ENCODE results near the gene TMEM247. TPM values are rescaled to one million over a fixed set of nuclear protein-coding genes. Genes with fewer than 3 reads are reported as not detected.

TMEM247 gene
- total RNA-seq, 1 donor from 2014 or later = not detected

- intact Hi-C loops (cut with micrococcal nuclease) = no loop called here
- DNase-seq = no peak
- no peaks in the 10 kb centered on the region for H3K9me3 ChIP-seq (replicated peaks)
- H3K36me3 ChIP-seq = no peaks in the 10 kb centered on the region
- H3K27me3 ChIP-seq (ENCODE audit: low read depth) = no peaks in the 10 kb centered on the region
- H3K4me3 ChIP-seq = no peak overlapping the region
- H3K4me1 ChIP-seq = peaks cover 12% of the 10 kb centered on the region
- TF ChIP-seq CTCF (IDR thresholded peaks at IDR 0.05; ENCODE audit: borderline replicate concordance) = no peak
- no peak overlapping the region for H3K27ac ChIP-seq (replicated peaks)
Measured at GRCh38 chr2:46525522-46526155, 46.3 kb downstream of the TMEM247 start.

GRCh38 chr2:46528880-46529279 is 49.5 kb downstream of the TMEM247 start:
- Histone ChIP-seq H3K27me3 (ENCODE audit: low read depth) (no peaks in the 10 kb centered on the region), H3K4me1 (no peaks in the 10 kb centered on the region), H3K9me3 (replicated peaks) (no peaks in the 10 kb centered on the region), H3K36me3 (peaks cover 5% of the 10 kb centered on the region), H3K4me3 (no peak overlapping the region), H3K27ac (replicated peaks) (no peak overlapping the region)
- DNase-seq = no peak
- no peak for TF ChIP-seq CTCF (IDR thresholded peaks at IDR 0.05; ENCODE audit: borderline replicate concordance)
- intact Hi-C loops (cut with micrococcal nuclease) = no loop called here

- H3K9me3 ChIP-seq (replicated peaks) = no peaks in the 10 kb centered on the region
- no peak overlapping the region for H3K4me3 ChIP-seq
- TF ChIP-seq CTCF (IDR thresholded peaks at IDR 0.05; ENCODE audit: borderline replicate concordance) = no peak
- no peak overlapping the region for H3K27ac ChIP-seq (replicated peaks)
- peaks cover 5% of the 10 kb centered on the region for H3K36me3 ChIP-seq
- intact Hi-C loops (cut with micrococcal nuclease) = no loop called here
- H3K27me3 ChIP-seq (ENCODE audit: low read depth) = no peaks in the 10 kb centered on the region
- H3K4me1 ChIP-seq = no peaks in the 10 kb centered on the region
- DNase-seq = no peak
Measured at GRCh38 chr2:46530639-46531038, 51.3 kb downstream of the TMEM247 start.

- no peak for DNase-seq
- Histone ChIP-seq H3K4me1 (no peaks in the 10 kb centered on the region), H3K27ac (replicated peaks) (no peak overlapping the region), H3K9me3 (replicated peaks) (no peaks in the 10 kb centered on the region), H3K36me3 (peaks cover 5% of the 10 kb centered on the region), H3K4me3 (no peak overlapping the region), H3K27me3 (ENCODE audit: low read depth) (no peaks in the 10 kb centered on the region)
- intact Hi-C loops (cut with micrococcal nuclease) = no loop called here
- TF ChIP-seq CTCF (IDR thresholded peaks at IDR 0.05; ENCODE audit: borderline replicate concordance) = no peak
Measured at GRCh38 chr2:46531863-46532262, 52.5 kb downstream of the TMEM247 start.

Other genes with a start within 250 kb of the TMEM247 start
- 205 TPM for gene EPAS1, start 182.2 kb upstream of the TMEM247 start, total RNA-seq
- gene RHOQ, start 62.9 kb downstream of the TMEM247 start, total RNA-seq = 380 TPM
- 9.1 TPM for gene ATP6V1E2, start 63.0 kb downstream of the TMEM247 start, total RNA-seq
- 10.3 TPM for gene PIGF, start 137.5 kb downstream of the TMEM247 start, total RNA-seq
- gene CRIPT, start 137.7 kb downstream of the TMEM247 start, total RNA-seq = 19.4 TPM
- 19.7 TPM for gene SOCS5, start 219.7 kb downstream of the TMEM247 start, total RNA-seq